GM12864 (cell line): ENCODE measurements around the gene ZIC2.
"Not testable (repeated sequence)": the region's sequence is repeated elsewhere in the genome, so short reads cannot be mapped to it uniquely, and the experiment has no call there.

ENCODE experiments used
- DNase-seq: peaks from one replicate; pipeline ENCODE4 v3.0.0-alpha.2; 2011; ENCODE audit warnings: low read depth
- H3K4me3 ChIP-seq: 2 replicates; pipeline ENCODE4 v1.5.1; 2011; ENCODE audit warnings: mild to moderate bottlenecking, low read depth, low read length, control low read depth
- CTCF ChIP-seq: IDR thresholded peaks from 2 replicates; pipeline ENCODE4 v1.5.1; 2011; ENCODE audit warnings: low read depth, mild to moderate bottlenecking, moderate library complexity, low read length, control low read depth, inconsistent platforms; ENCODE audit errors: missing control alignments

ZIC2 gene

GRCh38 chr13:99944606-99945005, 37.0 kb upstream of the ZIC2 start:
- no peak overlapping the region for H3K4me3 ChIP-seq
- TF ChIP-seq CTCF: no peak
- no peak for DNase-seq

- H3K4me3 ChIP-seq, DNase-seq: not testable (repeated sequence)
These were observed 36.1 kb upstream of the ZIC2 start for GRCh38 chr13:99945515-99945914.

GRCh38 chr13:99947666-99948065, 33.9 kb upstream of the ZIC2 start:
- no peak for DNase-seq
- no peak overlapping the region for H3K4me3 ChIP-seq
- no peak for TF ChIP-seq CTCF

GRCh38 chr13:99948411-99948810, 33.2 kb upstream of the ZIC2 start:
- no peak for DNase-seq
- no peak for TF ChIP-seq CTCF
- H3K4me3 ChIP-seq: no peak overlapping the region

- no peak for DNase-seq
- H3K4me3 ChIP-seq: no peak overlapping the region
- TF ChIP-seq CTCF: no peak
These were observed 32.5 kb upstream of the ZIC2 start for GRCh38 chr13:99948907-99949678.

- DNase-seq: no peak
These were observed 31.7 kb upstream of the ZIC2 start for GRCh38 chr13:99949679-99950413.

GRCh38 chr13:99951666-99952065, 29.9 kb upstream of the ZIC2 start:
- not testable (repeated sequence) for H3K4me3 ChIP-seq, DNase-seq

More at GRCh38 chr13:99949679-99950413, 31.7 kb upstream of the ZIC2 start:
- TF ChIP-seq CTCF: no peak
- H3K4me3 ChIP-seq: no peak overlapping the region
